ENCODE measurements around the gene BCL2. TPM values are rescaled to one million over a fixed set of nuclear protein-coding genes. Genes with fewer than 3 reads are reported as not detected.

Gene BCL2
- total RNA-seq, 1 donor from 2014 or later, result 76.1 TPM

DNA sequence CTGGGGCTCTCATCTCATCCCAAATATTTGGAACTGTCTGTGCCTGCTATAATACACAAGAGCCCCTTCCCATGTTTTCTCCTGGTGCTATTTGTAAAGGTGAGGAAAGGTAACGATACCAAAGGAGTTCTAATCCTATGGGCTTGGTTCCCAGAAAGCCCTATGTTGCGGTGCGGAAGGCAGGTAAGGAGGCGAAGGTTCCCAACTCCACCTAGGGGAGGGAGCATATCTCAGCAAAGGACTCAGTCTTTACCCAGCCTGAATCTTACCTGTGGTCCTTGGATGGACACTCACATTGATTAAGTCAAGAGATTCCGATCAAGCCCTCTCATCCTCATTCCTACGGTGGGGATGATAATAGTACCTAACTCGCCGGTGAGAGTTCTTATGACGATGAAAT lies 140.1 kb downstream of the BCL2 start:
- no peaks in the 10 kb centered on the region for H3K9me3 Mint-ChIP-seq
- no peak overlapping the region for H3K4me3 Mint-ChIP-seq (ENCODE audit: low read depth)
- H3K27me3 Mint-ChIP-seq (ENCODE audit: low read depth), result no peaks in the 10 kb centered on the region
- H3K36me3 Mint-ChIP-seq (ENCODE audit: low read depth), result peaks cover 49% of the 10 kb centered on the region
- no peak overlapping the region for H3K27ac Mint-ChIP-seq
- H3K4me1 Mint-ChIP-seq (ENCODE audit: low read depth), result peaks cover 43% of the 10 kb centered on the region
- intact Hi-C loops (cut with micrococcal nuclease), result no loop called here
- no peak for DNase-seq (ENCODE audit: low spot score)

DNA sequence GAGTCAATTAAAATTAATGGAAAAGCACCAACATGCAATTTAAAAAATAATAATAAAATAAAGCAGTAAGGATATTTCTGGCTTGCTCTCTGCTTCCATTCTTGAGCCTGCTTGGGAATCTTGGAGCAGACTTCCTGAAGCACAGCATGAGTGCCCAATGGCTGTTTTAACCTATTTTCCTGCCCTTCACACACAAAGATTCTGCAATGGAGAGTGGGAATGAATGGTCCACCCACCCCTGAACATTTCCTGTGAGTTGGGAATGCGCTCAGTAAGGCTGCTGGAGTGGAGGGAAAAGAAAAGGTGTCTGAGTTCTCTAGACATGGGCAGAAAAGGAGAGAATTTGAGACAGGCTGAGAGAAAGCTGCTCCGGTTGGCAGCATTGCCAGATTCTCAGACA lies 140.6 kb downstream of the BCL2 start:
- H3K4me1 Mint-ChIP-seq (ENCODE audit: low read depth), result peaks cover 45% of the 10 kb centered on the region
- H3K27me3 Mint-ChIP-seq (ENCODE audit: low read depth), result no peaks in the 10 kb centered on the region
- intact Hi-C loops (cut with micrococcal nuclease), result no loop called here
- no peak for DNase-seq (ENCODE audit: low spot score)
- H3K4me3 Mint-ChIP-seq (ENCODE audit: low read depth), result no peak overlapping the region
- H3K27ac Mint-ChIP-seq, result no peak overlapping the region
- no peaks in the 10 kb centered on the region for H3K9me3 Mint-ChIP-seq
- H3K36me3 Mint-ChIP-seq (ENCODE audit: low read depth), result peaks cover 48% of the 10 kb centered on the region

DNA sequence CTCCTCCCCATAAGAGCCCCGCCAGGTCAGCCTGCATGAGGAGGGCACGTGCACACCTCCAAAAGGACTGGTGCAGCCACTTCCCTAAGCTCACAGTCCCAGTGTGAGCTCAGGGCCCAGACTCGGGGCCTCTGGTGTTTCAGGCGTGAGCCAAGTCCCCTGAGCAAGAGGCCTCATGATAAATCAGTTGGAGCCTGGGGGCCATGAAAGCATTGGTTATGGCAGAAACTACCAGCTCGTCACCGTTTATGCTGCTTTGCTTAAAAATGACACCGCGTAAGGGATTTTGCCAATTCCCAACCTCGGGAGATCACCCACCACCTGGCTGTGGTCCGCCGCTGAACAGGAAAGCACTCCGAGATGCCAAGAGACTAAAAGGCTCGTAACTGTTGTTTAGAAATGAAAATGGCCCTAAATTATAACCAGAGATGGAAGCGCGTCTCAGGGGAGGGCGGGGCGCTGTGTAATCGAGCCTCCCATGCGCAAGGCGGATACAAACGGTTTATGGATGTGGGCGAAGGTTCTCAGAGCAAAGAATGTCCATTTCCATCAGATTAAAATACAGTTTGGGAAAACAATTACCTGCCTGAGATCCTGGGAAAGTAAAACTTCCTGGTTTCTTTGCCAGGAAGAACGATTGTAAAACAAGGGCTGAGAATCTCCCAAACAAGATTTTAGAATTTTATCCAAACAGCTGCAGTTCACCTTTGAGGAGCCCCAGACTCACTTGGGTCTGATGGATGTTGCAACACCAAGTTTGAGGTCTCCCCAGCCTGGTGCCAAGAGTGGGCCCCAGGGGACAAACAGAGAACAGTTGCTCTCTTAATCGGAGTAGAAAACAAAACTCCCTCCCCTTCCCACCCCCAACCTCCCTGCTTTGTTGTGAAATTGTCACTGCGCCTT lies 141.4 kb downstream of the BCL2 start:
- no peak overlapping the region for H3K4me3 Mint-ChIP-seq (ENCODE audit: low read depth)
- peak overlapping the region; percentile 44 for H3K27ac Mint-ChIP-seq

DNA sequence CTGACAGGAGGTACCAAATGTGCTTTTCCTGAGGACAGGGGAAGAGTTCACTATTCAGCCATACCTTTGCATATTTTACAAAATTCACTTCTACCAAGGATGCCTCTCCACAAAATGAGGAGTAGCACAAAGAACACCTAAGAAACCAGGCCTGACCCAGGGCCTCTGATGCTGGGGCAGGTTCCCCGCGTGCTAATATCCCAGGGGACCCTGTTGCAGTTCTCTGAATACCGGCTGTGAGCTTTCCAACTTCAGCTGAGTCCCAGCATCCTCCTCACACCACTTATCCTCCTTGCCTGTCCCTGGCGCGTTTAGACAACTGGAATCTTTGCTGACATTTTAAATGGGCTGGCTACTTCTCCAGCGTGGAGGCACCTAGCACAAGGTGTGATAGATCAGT lies 142.3 kb downstream of the BCL2 start:
- no peaks in the 10 kb centered on the region for H3K9me3 Mint-ChIP-seq
- H3K36me3 Mint-ChIP-seq (ENCODE audit: low read depth), result peaks cover 37% of the 10 kb centered on the region
- intact Hi-C loops (cut with micrococcal nuclease), result no loop called here
- no peak overlapping the region for H3K27ac Mint-ChIP-seq
- DNase-seq (ENCODE audit: low spot score), result no peak
- H3K4me1 Mint-ChIP-seq (ENCODE audit: low read depth), result peaks cover 39% of the 10 kb centered on the region
- H3K27me3 Mint-ChIP-seq (ENCODE audit: low read depth), result no peaks in the 10 kb centered on the region
- H3K4me3 Mint-ChIP-seq (ENCODE audit: low read depth), result no peak overlapping the region

More for the DNA sequence above, 141.4 kb downstream of the BCL2 start:
- peaks cover 41% of the 10 kb centered on the region for H3K4me1 Mint-ChIP-seq (ENCODE audit: low read depth)
- no peak for DNase-seq (ENCODE audit: low spot score)
- intact Hi-C loops (cut with micrococcal nuclease), result no loop called here
- H3K27me3 Mint-ChIP-seq (ENCODE audit: low read depth), result no peaks in the 10 kb centered on the region
- no peaks in the 10 kb centered on the region for H3K9me3 Mint-ChIP-seq
- H3K36me3 Mint-ChIP-seq (ENCODE audit: low read depth), result peaks cover 41% of the 10 kb centered on the region

DNA sequence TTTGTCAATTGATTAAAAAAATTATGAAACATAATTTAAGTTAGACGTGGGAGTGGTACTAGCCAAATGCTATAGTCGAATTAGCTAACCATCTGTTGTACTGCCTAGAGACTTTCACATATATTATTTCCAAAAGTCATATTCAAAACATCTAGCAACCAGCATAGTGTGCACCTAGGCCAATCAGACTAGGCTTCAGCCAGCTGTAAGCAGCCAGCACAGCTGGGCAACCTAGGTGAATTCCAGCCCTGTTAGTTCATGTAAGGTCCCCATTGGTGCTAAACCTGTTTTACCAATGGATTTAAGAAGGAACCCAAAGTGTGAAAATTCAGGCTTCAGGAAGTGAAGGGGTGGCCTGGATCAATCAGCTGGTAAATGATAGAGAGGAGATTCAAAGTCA lies 144.3 kb downstream of the BCL2 start:
- Mint-ChIP-seq H3K36me3 (ENCODE audit: low read depth) (peaks cover 46% of the 10 kb centered on the region), H3K4me1 (ENCODE audit: low read depth) (peaks cover 47% of the 10 kb centered on the region), H3K9me3 (no peaks in the 10 kb centered on the region), H3K27me3 (ENCODE audit: low read depth) (no peaks in the 10 kb centered on the region), H3K27ac (no peak overlapping the region), H3K4me3 (ENCODE audit: low read depth) (no peak overlapping the region)
- DNase-seq (ENCODE audit: low spot score), result no peak
- intact Hi-C loops (cut with micrococcal nuclease), result no loop called here

DNA sequence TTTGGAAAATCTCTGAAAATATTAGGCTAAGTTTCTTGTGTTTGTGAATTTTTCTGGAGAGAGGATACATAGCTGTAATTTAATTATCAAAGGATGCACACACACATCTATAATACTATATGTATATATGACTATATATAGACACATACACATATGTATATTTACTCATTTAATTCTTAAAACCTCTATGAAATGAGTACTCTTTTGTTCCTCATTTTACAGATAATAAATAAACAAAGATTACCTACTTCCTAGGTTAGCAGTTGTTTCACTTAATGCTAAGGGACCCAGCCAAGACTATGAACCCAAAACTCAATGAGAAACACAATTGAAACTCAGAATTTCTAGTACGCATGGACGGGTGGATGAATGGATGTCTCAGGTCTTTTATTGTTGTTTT lies 145.6 kb downstream of the BCL2 start:
- Mint-ChIP-seq H3K4me1 (ENCODE audit: low read depth) (peaks cover 44% of the 10 kb centered on the region), H3K9me3 (no peaks in the 10 kb centered on the region), H3K27ac (no peak overlapping the region), H3K4me3 (ENCODE audit: low read depth) (no peak overlapping the region), H3K27me3 (ENCODE audit: low read depth) (no peaks in the 10 kb centered on the region), H3K36me3 (ENCODE audit: low read depth) (peaks cover 36% of the 10 kb centered on the region)
- intact Hi-C loops (cut with micrococcal nuclease), result no loop called here
- no peak for DNase-seq (ENCODE audit: low spot score)

DNA sequence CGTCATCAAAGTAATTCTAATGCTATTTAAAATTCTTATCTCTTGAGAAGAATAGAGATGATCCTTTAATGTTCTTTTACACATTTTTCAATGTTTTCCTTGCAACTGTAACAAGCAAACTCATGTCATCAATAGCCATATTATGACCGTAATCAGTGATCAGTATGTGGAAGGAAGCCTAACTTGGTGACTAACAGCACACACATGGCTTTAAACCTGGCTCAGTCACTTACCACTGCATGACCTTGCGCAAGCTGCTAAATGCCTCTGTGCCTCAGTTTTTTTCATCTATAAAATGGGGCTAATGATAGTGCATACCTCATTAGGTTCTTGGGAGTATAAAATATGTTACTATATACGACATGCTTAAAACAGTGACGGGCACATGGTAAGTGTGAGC lies 149.7 kb downstream of the BCL2 start:
- no peak for DNase-seq (ENCODE audit: low spot score)
- intact Hi-C loops (cut with micrococcal nuclease), result no loop called here
- Mint-ChIP-seq H3K27me3 (ENCODE audit: low read depth) (no peaks in the 10 kb centered on the region), H3K4me1 (ENCODE audit: low read depth) (peaks cover 39% of the 10 kb centered on the region), H3K9me3 (no peaks in the 10 kb centered on the region), H3K36me3 (ENCODE audit: low read depth) (peaks cover 35% of the 10 kb centered on the region), H3K4me3 (ENCODE audit: low read depth) (no peak overlapping the region), H3K27ac (no peak overlapping the region)

DNA sequence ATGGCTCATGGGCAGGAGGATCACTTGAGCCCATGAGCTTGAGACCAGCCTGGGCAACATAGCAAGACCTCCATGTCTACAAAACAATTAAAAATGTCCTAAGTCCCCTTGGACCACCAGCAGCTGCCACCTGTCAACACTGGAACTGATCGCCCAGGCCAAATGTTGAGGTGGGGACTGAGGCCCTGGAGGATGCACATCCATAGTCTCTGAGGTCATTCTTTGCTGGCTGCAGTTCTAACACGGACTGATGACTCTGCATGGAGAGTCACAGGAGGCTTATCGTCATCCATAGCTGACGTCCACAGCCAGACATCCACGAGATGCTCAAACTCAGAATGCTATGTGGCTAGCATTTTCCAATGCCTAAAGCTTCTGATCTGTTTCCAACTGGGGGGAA lies 151.3 kb downstream of the BCL2 start:
- no peak overlapping the region for H3K4me3 Mint-ChIP-seq (ENCODE audit: low read depth)

DNA sequence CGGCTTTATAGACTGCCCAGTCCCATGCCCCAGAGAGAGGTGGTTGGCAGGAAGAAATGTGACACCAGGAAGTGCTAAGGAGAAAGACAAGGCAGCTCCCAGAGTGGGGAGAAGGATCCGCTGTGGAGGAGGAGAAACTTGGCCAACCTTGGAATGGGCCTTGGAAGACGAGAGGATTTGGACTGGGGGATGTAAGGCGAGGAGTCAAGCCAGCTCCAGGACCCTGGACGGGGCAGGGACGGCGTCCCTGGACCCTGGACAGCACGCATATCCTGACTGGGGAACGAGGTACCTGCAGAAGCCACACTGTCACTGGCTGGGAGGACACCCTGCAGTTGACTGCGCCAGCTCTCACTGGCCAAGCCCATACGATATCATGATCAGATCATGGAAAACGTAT lies 153.4 kb downstream of the BCL2 start:
- Mint-ChIP-seq H3K27me3 (ENCODE audit: low read depth) (no peaks in the 10 kb centered on the region), H3K27ac (no peak overlapping the region), H3K4me3 (ENCODE audit: low read depth) (no peak overlapping the region), H3K9me3 (no peaks in the 10 kb centered on the region), H3K4me1 (ENCODE audit: low read depth) (peaks cover 53% of the 10 kb centered on the region), H3K36me3 (ENCODE audit: low read depth) (peaks cover 41% of the 10 kb centered on the region)
- no peak for DNase-seq (ENCODE audit: low spot score)
- intact Hi-C loops (cut with micrococcal nuclease), result loop anchor here (2.0 kb wide), 1 partner anchor 21 kb away; no protein-coding TSS in a partner anchor

More for the DNA sequence above, 151.3 kb downstream of the BCL2 start:
- intact Hi-C loops (cut with micrococcal nuclease), result no loop called here
- Mint-ChIP-seq H3K27ac (no peak overlapping the region), H3K4me1 (ENCODE audit: low read depth) (peaks cover 40% of the 10 kb centered on the region), H3K27me3 (ENCODE audit: low read depth) (no peaks in the 10 kb centered on the region), H3K36me3 (ENCODE audit: low read depth) (peaks cover 43% of the 10 kb centered on the region), H3K9me3 (no peaks in the 10 kb centered on the region)
- no peak for DNase-seq (ENCODE audit: low spot score)

DNA sequence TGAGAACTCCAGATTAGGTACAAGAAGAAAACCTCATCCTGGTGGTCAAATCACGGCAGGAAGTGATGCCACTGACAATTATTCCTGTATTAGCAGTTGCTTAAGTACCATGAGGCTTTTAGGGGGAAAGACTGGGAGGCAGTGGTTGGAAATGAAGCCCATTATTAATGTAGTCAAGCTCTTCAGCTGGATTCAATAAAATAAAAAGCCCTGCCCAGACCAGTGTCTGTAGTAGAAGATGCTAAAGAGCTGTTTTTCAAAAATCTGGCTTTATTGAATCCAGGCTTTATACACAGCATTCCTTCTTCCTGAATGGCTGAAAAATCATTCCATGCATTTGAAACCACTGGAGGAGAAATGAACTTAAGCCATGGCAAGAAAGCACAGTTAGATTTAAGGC lies 155.2 kb downstream of the BCL2 start:
- no peaks in the 10 kb centered on the region for H3K9me3 Mint-ChIP-seq
- H3K27ac Mint-ChIP-seq, result no peak overlapping the region
- H3K36me3 Mint-ChIP-seq (ENCODE audit: low read depth), result peaks cover 46% of the 10 kb centered on the region

DNA sequence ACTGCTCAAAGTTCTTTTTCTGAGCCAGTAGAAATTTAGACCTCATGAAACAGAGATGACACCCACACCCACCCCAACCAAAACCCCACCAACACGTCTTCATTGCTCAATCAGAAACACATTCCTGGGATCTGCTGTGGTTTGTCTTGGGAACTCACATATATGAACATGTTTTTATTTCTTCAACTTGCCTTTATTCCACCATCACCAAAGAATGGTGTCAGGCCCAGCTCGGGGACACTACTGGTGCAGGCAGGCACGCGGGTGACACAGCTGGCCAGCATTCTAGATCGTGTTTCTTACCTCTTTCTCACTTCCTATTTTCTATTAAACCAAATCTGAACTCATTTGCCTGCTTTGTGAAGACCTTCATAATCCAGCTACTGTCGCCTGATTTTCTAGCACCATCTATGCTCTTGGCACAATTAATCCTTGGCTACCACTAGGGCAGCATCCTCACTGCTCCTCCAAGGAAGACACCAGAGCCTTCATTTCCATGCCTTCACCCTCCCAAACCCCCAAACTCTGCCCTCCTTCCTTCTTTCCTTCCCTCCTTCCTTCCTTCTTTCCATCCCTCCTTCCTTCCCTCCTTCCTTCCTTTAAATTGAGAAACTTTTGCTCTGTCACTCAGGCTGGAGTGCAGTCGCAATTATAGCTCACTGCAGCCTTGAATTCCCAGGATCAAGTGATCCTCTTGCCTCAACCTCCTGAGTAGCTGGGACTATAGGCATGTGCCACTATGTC lies 157.1 kb downstream of the BCL2 start:
- Mint-ChIP-seq H3K9me3 (no peaks in the 10 kb centered on the region), H3K27ac (peak overlapping the region; percentile 99), H3K36me3 (ENCODE audit: low read depth) (peaks cover 46% of the 10 kb centered on the region), H3K4me3 (ENCODE audit: low read depth) (peak overlapping the region; percentile 71), H3K4me1 (ENCODE audit: low read depth) (peaks cover 83% of the 10 kb centered on the region), H3K27me3 (ENCODE audit: low read depth) (no peaks in the 10 kb centered on the region)
- intact Hi-C loops (cut with micrococcal nuclease), result loop anchor here (1.0 kb wide), 1 partner anchor 38 kb away; no protein-coding TSS in a partner anchor
- no peak for DNase-seq (ENCODE audit: low spot score)

More for the DNA sequence above, 155.2 kb downstream of the BCL2 start:
- no peaks in the 10 kb centered on the region for H3K27me3 Mint-ChIP-seq (ENCODE audit: low read depth)
- peaks cover 63% of the 10 kb centered on the region for H3K4me1 Mint-ChIP-seq (ENCODE audit: low read depth)
- no peak for DNase-seq (ENCODE audit: low spot score)
- no peak overlapping the region for H3K4me3 Mint-ChIP-seq (ENCODE audit: low read depth)
- intact Hi-C loops (cut with micrococcal nuclease), result no loop called here

DNA sequence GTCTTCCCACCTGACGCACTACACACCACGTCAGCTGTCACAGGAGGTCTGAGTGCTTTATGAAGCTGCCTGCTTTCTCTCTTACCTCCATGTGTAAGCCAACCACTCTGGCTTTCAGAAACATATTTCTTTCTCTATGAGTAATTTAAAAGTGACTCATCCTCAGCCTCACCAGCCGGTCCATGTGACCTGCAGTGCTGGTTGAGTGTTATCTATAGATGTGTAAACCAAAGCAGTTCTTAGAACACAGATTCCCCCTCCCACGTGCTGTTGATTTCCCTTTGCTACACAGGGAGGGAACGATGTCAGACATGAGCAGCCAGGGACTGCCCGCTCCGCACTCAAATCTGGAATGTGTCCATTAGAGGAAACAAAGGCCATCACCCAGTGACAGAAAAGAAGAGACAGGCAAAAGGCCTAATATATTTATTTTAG lies 157.8 kb downstream of the BCL2 start:
- no peaks in the 10 kb centered on the region for H3K27me3 Mint-ChIP-seq (ENCODE audit: low read depth)
- H3K4me1 Mint-ChIP-seq (ENCODE audit: low read depth), result peaks cover 86% of the 10 kb centered on the region
- peak overlapping the region; percentile 71 for H3K4me3 Mint-ChIP-seq (ENCODE audit: low read depth)
- H3K36me3 Mint-ChIP-seq (ENCODE audit: low read depth), result peaks cover 43% of the 10 kb centered on the region
- H3K27ac Mint-ChIP-seq, result peak overlapping the region; percentile 99
- H3K9me3 Mint-ChIP-seq, result no peaks in the 10 kb centered on the region
- intact Hi-C loops (cut with micrococcal nuclease), result loop anchor here (1.0 to 2.0 kb wide), 8 partner anchors 9 to 637 kb away; no protein-coding TSS in a partner anchor
- DNase-seq (ENCODE audit: low spot score), result peak; percentile 80
